Stomach smooth muscle (tissue), 2 donors: Measurements from ENCODE around the gene AP5Z1.

Experiments used
- H3K27ac ChIP-seq: one replicate; pipeline ENCODE4 v1.7.0; 2013; ENCODE audit warnings: mild to moderate bottlenecking, low read length, inconsistent platforms
- H3K27me3 ChIP-seq, 2 donors: one replicate each; pipeline ENCODE4 v1.7.0; 2013; ENCODE audit warnings: low read length in 2 of 2; ENCODE audit not compliant: insufficient read depth in 2 of 2, control insufficient read depth in 1 of 2
- H3K36me3 ChIP-seq, 2 donors: one replicate each; pipeline ENCODE4 v1.7.0; 2013; ENCODE audit warnings: low read length in 2 of 2; ENCODE audit not compliant: control insufficient read depth in 2 of 2, insufficient read depth in 2 of 2
- H3K4me1 ChIP-seq: one replicate; pipeline ENCODE4 v1.7.0; 2013; ENCODE audit warnings: low read length; ENCODE audit not compliant: control insufficient read depth, insufficient read depth
- H3K4me3 ChIP-seq, 2 donors: one replicate each; pipeline ENCODE4 v1.7.0; 2013; ENCODE audit warnings: low read length in 2 of 2
- H3K9ac ChIP-seq, 2 donors: one replicate each; pipeline ENCODE4 v1.7.0; 2013; ENCODE audit warnings: low read length in 2 of 2, mild to moderate bottlenecking in 1 of 2
- H3K9me3 ChIP-seq, 2 donors: one replicate each; pipeline ENCODE4 v1.7.0; 2013; ENCODE audit warnings: low read length in 2 of 2; ENCODE audit not compliant: control insufficient read depth in 2 of 2
- donor health status: healthy.
- donor health status: Pancreatic carcinoma.

AP5Z1 gene

DNA sequence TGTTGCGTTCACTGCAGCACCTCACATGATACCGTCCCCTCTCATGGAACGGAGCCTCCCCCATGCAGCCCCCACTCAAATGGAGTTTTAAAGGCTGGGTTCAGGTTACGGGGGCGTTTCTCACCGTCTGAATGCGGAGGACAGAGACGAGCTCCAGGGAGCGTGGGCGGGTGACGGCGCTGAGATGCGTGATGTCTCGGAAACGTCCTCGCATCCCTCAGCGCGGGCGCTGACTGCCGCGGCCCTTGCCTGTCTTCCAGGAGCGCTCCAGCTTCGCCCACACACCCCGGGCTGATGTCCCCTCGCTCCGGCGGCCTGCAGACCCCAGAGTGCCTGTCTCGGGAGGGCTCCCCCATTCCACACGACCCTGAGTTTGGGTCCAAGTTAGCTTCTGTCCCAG is 16.6 kb upstream of the AP5Z1 start:
- Histone ChIP-seq H3K36me3 (peaks cover 30 to 63% of the 10 kb centered on the region in 2 donors), H3K27ac (no peak overlapping the region), H3K4me1 (peaks cover 6% of the 10 kb centered on the region), H3K9me3 (no peaks in the 10 kb centered on the region), H3K27me3 (no peaks in the 10 kb centered on the region), H3K9ac (no peak overlapping the region), H3K4me3 (no peak overlapping the region)

DNA sequence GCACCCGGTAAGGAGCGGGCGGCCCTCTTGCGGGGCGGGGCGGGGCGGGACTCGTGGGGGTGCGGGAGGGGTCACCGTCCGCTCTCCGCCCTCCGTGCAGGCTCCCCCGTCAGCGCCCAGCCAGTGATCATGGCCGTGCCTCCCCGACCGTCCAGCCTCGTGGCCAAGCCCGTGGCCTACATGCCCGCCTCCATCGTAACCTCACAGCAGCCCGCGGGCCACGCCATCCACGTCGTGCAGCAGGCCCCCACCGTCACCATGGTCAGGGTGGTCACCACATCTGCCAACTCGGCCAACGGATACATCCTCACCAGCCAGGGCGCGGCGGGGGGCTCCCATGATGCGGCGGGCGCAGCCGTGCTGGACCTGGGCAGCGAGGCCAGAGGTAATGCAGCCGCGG is 16.2 kb upstream of the AP5Z1 start:
- Histone ChIP-seq H3K4me3 (no peak overlapping the region), H3K9ac (no peak overlapping the region), H3K9me3 (no peaks in the 10 kb centered on the region), H3K4me1 (peaks cover 5% of the 10 kb centered on the region), H3K27me3 (no peaks in the 10 kb centered on the region), H3K27ac (no peak overlapping the region), H3K36me3 (peaks cover 32 to 67% of the 10 kb centered on the region in 2 donors)

DNA sequence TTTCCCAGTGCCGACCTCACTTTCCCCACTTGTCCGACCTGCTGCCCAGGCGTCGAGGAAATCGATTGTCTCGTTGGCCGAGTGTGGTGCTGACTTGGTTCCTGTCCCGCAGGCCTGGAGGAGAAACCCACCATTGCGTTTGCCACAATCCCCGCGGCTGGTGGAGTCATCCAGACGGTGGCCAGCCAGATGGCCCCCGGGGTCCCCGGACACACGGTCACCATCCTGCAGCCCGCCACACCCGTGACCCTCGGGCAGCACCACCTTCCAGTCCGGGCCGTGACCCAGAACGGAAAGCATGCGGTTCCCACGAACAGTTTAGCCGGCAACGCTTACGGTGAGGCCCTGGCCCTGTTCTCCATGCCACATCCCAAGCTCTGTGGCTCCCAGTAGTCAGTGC is 14.5 kb upstream of the AP5Z1 start:
- Histone ChIP-seq H3K4me3 (no peak overlapping the region), H3K27me3 (no peaks in the 10 kb centered on the region), H3K27ac (no peak overlapping the region), H3K36me3 (peaks cover 26 to 54% of the 10 kb centered on the region in 2 donors), H3K4me1 (peaks cover 23% of the 10 kb centered on the region), H3K9me3 (no peaks in the 10 kb centered on the region), H3K9ac (no peak overlapping the region)

DNA sequence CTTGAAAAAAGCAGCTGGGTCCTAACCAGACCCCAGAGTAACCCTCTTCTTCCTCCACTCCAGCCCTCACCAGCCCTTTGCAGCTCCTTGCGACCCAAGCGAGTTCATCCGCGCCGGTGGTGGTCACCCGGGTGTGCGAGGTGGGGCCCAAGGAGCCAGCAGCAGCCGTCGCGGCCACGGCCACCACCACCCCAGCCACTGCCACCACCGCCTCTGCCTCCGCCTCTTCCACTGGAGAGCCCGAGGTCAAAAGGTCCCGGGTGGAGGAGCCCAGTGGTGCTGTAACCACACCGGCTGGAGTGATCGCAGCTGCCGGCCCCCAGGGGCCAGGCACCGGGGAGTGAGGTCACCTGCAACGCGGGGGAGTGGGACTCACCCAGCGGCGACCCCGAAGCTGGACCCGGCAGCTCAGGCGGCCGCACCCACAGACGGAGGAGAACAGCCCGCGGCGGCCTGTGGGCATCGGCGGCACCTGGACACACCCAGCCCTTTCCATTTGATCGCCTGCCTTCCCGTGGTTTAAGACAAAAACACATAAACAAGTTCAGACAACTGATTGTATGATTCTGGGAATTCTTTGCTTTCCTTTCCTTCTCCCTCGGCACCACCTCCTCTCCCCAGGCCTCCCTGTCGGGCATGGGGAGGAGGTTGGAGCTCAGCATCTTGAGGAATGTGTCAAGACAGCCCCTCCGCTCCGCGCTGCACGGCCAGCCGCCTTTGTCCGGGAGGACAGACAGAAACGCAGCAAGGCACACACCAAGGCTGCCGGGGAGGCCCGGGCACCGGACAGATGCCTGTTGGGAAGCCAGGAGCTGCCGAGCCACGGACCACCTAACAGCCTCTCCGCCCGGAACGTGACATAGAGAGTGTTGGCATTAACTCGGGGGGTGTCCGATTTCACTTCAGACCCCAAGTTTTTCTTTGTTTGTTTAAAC is 13.0 kb upstream of the AP5Z1 start:
- Histone ChIP-seq H3K4me1 (peaks cover 31% of the 10 kb centered on the region), H3K36me3 (peaks cover 22 to 50% of the 10 kb centered on the region in 2 donors), H3K9me3 (no peaks in the 10 kb centered on the region), H3K27me3 (no peaks in the 10 kb centered on the region), H3K9ac (no peak overlapping the region), H3K4me3 (no peak overlapping the region), H3K27ac (no peak overlapping the region)

DNA sequence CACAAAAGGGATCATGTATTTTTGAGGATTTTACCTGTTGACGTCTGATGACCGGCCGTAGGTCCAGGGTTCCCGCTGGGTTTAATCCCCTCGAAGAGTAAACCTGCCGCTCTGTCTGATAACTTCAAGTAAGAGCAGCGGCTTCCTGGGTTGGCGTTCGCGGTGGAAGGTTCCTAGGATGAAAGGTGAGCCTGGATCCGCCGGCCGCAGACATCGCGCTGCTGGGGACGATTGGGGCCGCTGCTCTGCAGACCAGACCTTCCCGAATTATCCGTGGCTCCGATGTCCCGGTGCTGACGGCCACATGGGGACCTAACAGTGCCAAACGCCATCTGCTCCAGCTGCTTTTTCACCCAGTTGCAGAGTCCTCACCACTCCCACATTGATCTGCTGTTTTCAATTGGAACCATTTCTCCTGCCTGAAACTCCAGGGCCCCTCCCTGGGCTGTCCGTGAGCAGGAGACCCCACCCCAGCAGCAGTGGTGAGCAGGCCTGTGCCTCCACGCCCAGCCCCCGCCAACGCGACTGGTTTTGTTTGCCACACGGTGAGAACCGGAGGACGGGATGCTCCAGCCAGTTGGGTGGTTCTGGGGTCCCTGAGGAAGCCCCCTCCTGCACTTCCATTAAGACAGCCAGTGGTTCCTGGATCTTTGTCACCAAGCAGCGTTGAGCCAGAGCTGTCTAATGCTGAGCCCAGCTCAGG is 12.2 kb upstream of the AP5Z1 start:
- Histone ChIP-seq H3K36me3 (peaks cover 22 to 45% of the 10 kb centered on the region in 2 donors), H3K9me3 (no peaks in the 10 kb centered on the region), H3K27me3 (no peaks in the 10 kb centered on the region), H3K4me1 (peaks cover 36% of the 10 kb centered on the region), H3K9ac (no peak overlapping the region), H3K27ac (no peak overlapping the region), H3K4me3 (no peak overlapping the region)

DNA sequence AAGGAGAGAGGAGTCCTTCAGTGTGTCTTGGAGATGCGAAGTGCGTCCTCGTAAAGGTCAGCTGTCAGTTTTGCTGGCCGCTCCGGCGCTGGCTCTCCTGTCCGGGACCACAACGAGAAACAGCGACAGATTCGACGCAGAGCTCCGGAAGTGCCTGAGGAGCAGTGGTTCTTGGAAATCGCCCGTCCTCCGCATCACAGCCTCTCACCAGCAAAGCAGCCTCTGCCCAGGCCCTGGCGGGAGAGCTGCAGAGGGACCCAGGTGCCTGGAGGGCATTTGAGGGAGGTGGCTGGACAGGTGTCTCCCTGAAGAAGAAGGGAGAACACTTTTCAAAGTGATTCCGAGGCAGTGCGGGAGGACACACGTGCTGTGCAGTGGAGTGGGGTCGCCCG is 11.6 kb upstream of the AP5Z1 start:
- H3K9me3 ChIP-seq: no peaks in the 10 kb centered on the region
- no peaks in the 10 kb centered on the region for H3K27me3 ChIP-seq
- H3K4me1 ChIP-seq: peaks cover 42% of the 10 kb centered on the region
- peaks cover 22 to 40% of the 10 kb centered on the region in 2 donors for H3K36me3 ChIP-seq
- no peak overlapping the region for H3K9ac ChIP-seq
- H3K27ac ChIP-seq: no peak overlapping the region
- no peak overlapping the region for H3K4me3 ChIP-seq

DNA sequence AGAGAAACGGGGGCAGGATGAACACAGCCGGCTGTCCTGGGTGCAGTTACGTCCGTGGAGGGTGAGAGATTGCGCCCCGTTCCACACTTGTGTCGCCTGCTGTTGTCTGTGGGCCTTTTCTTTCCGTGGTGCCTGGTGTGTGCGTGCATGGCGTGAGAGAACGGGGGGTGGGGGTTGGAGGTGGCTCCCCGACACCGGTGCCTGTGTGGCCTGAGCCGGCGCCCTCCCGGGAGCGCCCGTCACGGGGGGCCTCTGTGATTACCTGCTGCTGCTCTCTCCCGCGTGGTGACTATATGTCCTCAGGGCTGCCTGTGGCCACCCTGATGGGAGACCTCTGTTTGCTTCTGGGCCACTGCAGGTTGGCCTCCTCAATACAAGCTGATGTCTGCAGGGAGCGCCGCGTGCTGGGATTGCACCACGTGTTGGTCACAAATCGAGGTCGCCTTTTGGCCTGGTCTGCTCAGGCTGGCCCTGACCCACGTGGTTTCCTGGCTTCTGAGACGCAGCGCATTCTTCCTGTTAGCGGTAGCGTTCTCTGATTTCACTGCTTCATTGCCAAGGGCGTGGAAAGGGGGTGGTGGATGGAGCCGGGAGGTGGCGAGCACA is 10.9 kb upstream of the AP5Z1 start:
- peaks cover 47% of the 10 kb centered on the region for H3K4me1 ChIP-seq
- peak overlapping the region in 1 of 2 donors; percentile 81 for H3K9ac ChIP-seq
- peak overlapping the region; percentile 99 for H3K27ac ChIP-seq
- peaks cover 22 to 34% of the 10 kb centered on the region in 2 donors for H3K36me3 ChIP-seq
- no peak overlapping the region for H3K4me3 ChIP-seq
- no peaks in the 10 kb centered on the region for H3K27me3 ChIP-seq
- H3K9me3 ChIP-seq: no peaks in the 10 kb centered on the region

DNA sequence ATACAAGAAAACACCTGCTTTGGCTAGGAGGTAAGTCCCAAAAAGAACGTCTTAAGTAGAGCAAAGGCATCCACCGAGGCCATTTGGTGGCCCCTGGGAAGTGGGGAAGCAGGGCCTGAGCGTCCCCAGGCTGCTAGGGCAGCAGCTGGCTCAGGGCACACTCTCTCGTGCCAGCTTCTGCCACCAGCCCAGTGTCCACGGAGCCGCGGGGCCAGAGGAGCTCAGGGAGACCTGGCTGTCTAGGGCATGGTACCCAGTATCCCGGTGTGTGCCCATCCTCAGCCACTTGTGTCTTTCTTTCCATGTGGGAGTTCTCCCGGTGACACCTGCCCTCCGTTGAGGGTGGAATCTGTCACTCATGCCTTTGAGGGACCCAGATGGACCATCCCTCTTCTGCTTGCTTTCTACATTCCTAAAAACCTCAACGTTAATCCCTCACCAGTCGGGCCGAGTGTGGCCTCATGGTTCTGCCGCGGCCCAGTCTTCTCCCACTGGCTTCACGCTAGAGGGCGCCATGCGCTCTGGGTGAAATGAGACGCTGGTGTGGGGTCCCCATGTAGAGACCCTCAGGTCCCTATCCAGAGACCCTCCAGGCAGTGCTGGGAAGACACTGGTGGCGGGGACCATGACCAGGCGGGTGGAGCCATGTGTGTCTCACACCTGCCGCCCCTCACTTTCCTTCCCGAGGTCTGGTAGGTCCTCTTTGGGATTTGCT is 9.5 kb upstream of the AP5Z1 start:
- Histone ChIP-seq H3K27ac (peak overlapping the region; percentile 99), H3K9ac (peak overlapping the region; percentile 81 to 91)

DNA sequence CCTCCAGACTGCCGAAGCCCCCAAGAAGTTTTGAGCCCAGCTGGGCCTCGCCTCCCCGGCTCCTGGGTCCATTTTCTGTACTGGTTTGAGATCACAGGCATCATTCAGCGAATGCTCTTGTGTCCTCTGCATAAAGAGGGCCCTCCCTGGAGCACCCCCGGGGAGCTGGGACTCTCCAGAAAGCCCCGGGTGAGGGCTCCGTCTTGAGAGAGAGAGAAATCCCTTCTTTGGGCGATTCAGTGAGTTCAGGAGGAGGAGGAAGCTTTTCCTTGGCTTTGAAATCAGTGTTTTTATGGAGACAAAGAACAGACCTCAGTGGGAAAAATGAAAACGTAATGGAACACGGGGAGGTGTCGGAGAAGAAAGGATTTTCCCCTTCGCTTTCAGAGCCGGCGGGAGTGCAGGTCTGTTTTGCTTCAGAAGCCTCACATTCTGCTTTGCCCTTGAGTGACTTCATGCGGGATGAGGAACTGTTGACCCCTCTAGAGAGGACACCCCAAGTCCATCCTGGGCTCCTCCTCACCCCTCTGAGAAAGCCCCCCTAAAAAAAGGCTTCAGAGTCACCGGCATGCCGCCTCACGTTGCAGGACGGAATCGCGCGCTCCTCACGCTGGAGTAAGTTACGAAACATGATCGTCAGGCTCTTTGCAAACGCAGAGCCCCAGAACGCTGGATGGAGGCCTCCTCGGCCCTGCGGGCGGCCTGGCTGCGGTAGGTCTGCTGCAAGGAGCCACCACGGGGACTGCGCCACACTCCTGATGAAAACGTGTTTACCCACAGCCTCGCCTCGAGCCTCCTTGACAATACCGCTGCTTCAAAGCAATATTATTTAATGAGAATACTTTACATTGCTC is 8.5 kb upstream of the AP5Z1 start:
- Histone ChIP-seq H3K27ac (peak overlapping the region; percentile 99), H3K36me3 (peaks cover 13 to 19% of the 10 kb centered on the region in 2 donors), H3K4me3 (peak overlapping the region; percentile 58 to 75), H3K9ac (peak overlapping the region; percentile 81 to 91), H3K4me1 (peaks cover 62% of the 10 kb centered on the region), H3K9me3 (no peaks in the 10 kb centered on the region), H3K27me3 (no peaks in the 10 kb centered on the region)

More for the DNA sequence above, 9.5 kb upstream of the AP5Z1 start:
- no peaks in the 10 kb centered on the region for H3K27me3 ChIP-seq
- peak overlapping the region; percentile 58 to 75 for H3K4me3 ChIP-seq
- peaks cover 55% of the 10 kb centered on the region for H3K4me1 ChIP-seq
- peaks cover 21 to 25% of the 10 kb centered on the region in 2 donors for H3K36me3 ChIP-seq
- H3K9me3 ChIP-seq: no peaks in the 10 kb centered on the region
